ENCODE data around the gene BICD2.

- TF ChIP-seq, protein P1, sequence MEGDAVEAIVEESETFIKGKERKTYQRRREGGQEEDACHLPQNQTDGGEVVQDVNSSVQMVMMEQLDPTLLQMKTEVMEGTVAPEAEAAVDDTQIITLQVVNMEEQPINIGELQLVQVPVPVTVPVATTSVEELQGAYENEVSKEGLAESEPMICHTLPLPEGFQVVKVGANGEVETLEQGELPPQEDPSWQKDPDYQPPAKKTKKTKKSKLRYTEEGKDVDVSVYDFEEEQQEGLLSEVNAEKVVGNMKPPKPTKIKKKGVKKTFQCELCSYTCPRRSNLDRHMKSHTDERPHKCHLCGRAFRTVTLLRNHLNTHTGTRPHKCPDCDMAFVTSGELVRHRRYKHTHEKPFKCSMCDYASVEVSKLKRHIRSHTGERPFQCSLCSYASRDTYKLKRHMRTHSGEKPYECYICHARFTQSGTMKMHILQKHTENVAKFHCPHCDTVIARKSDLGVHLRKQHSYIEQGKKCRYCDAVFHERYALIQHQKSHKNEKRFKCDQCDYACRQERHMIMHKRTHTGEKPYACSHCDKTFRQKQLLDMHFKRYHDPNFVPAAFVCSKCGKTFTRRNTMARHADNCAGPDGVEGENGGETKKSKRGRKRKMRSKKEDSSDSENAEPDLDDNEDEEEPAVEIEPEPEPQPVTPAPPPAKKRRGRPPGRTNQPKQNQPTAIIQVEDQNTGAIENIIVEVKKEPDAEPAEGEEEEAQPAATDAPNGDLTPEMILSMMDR (IDR thresholded peaks at IDR 0.05) = peak in 2 of 4 experiments; percentile 28 to 44
- TF ChIP-seq POLR2A (IDR thresholded peaks at IDR 0.05) = no peak
These were observed 58.3 kb downstream of the BICD2 start for GRCh38 chr9:92706218-92706940.
